ENCODE data around the gene MAPK14. TPM values are rescaled to one million over a fixed set of nuclear protein-coding genes. Genes with fewer than 3 reads are reported as not detected.

The MAPK14 gene
- total and polyA plus RNA-seq, 7 donors, result 11.8 to 42.0 (median 31.0) TPM

GRCh38 chr6:36142971-36143838 lies 115.6 kb downstream of the MAPK14 start:
- H3K4me3 ChIP-seq, result no peak overlapping the region
- no peaks in the 10 kb centered on the region for H3K36me3 ChIP-seq (ENCODE audit: insufficient read depth in 1 of 2, low read depth in 1 of 2)
- 88 to 91% (median 89%) methylated on average over 13 of the region's 13 CpGs for WGBS, 3 donors
- no peak for DNase-seq
- H3K4me1 ChIP-seq, result peaks cover 11% of the 10 kb centered on the region
- no peak for TF ChIP-seq CTCF (IDR thresholded peaks at IDR 0.05)
- intact Hi-C loops (cut with DNase I), result loop anchor here in 1 of 2 donors (5.0 kb wide), 1 partner anchor 54 kb away; the partner anchor contains the start of gene BRPF3
- no peak for ATAC-seq
- H3K27ac ChIP-seq, result no peak overlapping the region
- H3K27me3 ChIP-seq (ENCODE audit: insufficient read depth in 3 of 3, low read length in 2 of 3), result no peaks in the 10 kb centered on the region
- H3K9me3 ChIP-seq, result no peaks in the 10 kb centered on the region

- Histone ChIP-seq H3K9me3 (no peaks in the 10 kb centered on the region), H3K27me3 (ENCODE audit: insufficient read depth in 3 of 3, low read length in 2 of 3) (no peaks in the 10 kb centered on the region), H3K4me1 (peaks cover 2% of the 10 kb centered on the region), H3K27ac (no peak overlapping the region), H3K36me3 (ENCODE audit: insufficient read depth in 1 of 2, low read depth in 1 of 2) (no peaks in the 10 kb centered on the region), H3K4me3 (no peak overlapping the region)
- intact Hi-C loops (cut with DNase I), result no loop called here
- ATAC-seq (no peak), DNase-seq (no peak)
- no peak for TF ChIP-seq CTCF (IDR thresholded peaks at IDR 0.05)
- WGBS, 3 donors, result 64 to 72% (median 69%) methylated on average over 4 of the region's 4 CpGs
These were observed 117.9 kb downstream of the MAPK14 start for GRCh38 chr6:36145495-36145894.

GRCh38 chr6:36147294-36147693 lies 119.7 kb downstream of the MAPK14 start:
- WGBS, 3 donors, result 86 to 97% (median 95%) methylated on average over 3 of the region's 3 CpGs
- no peaks in the 10 kb centered on the region for H3K36me3 ChIP-seq (ENCODE audit: insufficient read depth in 1 of 2, low read depth in 1 of 2)
- no peaks in the 10 kb centered on the region for H3K4me1 ChIP-seq
- no peak for ATAC-seq
- no peaks in the 10 kb centered on the region for H3K9me3 ChIP-seq
- no peak overlapping the region for H3K4me3 ChIP-seq
- intact Hi-C loops (cut with DNase I), result no loop called here
- no peak for TF ChIP-seq CTCF (IDR thresholded peaks at IDR 0.05)
- no peak for DNase-seq
- H3K27ac ChIP-seq, result no peak overlapping the region
- no peaks in the 10 kb centered on the region for H3K27me3 ChIP-seq (ENCODE audit: insufficient read depth in 3 of 3, low read length in 2 of 3)

GRCh38 chr6:36149476-36149875 lies 121.9 kb downstream of the MAPK14 start:
- no peak for DNase-seq
- ATAC-seq, result peak in 2 of 4 donors; percentile 57 to 63
- Histone ChIP-seq H3K27ac (no peak overlapping the region), H3K36me3 (ENCODE audit: insufficient read depth in 1 of 2, low read depth in 1 of 2) (no peaks in the 10 kb centered on the region), H3K4me1 (no peaks in the 10 kb centered on the region), H3K4me3 (no peak overlapping the region), H3K27me3 (ENCODE audit: insufficient read depth in 3 of 3, low read length in 2 of 3) (no peaks in the 10 kb centered on the region), H3K9me3 (no peaks in the 10 kb centered on the region)
- no peak for TF ChIP-seq CTCF (IDR thresholded peaks at IDR 0.05)
- intact Hi-C loops (cut with DNase I), result no loop called here

Data from psoas muscle (tissue), 8 donors.